ENCODE data around the gene NTRK1. TPM values are rescaled to one million over a fixed set of nuclear protein-coding genes. Genes with fewer than 3 reads are reported as not detected.
A peak's percentile ranks its signal among the peaks of the same experiment; 100 is the strongest.

Gene NTRK1
- total RNA-seq, 1 donor from 2014 or later, result 1.9 TPM

GRCh38 chr1:156814571-156815260 lies 45.9 kb upstream of the NTRK1 start:
- Histone ChIP-seq H3K4me3 (peak overlapping the region; percentile 56), H3K36me3 (no peaks in the 10 kb centered on the region), H3K9me3 (no peaks in the 10 kb centered on the region), H3K4me1 (peaks cover 28% of the 10 kb centered on the region), H3K27ac (peak overlapping the region; percentile 60), H3K27me3 (ENCODE audit: low read depth) (no peaks in the 10 kb centered on the region)
- DNase-seq (no peak), ATAC-seq (peak in 1 of 2 donors; percentile 21)
- intact Hi-C loops (cut with DNase I), result no loop called here
- TF ChIP-seq, protein P1, sequence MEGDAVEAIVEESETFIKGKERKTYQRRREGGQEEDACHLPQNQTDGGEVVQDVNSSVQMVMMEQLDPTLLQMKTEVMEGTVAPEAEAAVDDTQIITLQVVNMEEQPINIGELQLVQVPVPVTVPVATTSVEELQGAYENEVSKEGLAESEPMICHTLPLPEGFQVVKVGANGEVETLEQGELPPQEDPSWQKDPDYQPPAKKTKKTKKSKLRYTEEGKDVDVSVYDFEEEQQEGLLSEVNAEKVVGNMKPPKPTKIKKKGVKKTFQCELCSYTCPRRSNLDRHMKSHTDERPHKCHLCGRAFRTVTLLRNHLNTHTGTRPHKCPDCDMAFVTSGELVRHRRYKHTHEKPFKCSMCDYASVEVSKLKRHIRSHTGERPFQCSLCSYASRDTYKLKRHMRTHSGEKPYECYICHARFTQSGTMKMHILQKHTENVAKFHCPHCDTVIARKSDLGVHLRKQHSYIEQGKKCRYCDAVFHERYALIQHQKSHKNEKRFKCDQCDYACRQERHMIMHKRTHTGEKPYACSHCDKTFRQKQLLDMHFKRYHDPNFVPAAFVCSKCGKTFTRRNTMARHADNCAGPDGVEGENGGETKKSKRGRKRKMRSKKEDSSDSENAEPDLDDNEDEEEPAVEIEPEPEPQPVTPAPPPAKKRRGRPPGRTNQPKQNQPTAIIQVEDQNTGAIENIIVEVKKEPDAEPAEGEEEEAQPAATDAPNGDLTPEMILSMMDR (IDR thresholded peaks at IDR 0.05), result no peak

GRCh38 chr1:156815307-156815826 lies 45.3 kb upstream of the NTRK1 start:
- Histone ChIP-seq H3K27ac (peak overlapping the region; percentile 60), H3K4me3 (peak overlapping the region; percentile 56), H3K27me3 (ENCODE audit: low read depth) (no peaks in the 10 kb centered on the region), H3K36me3 (no peaks in the 10 kb centered on the region), H3K4me1 (peaks cover 28% of the 10 kb centered on the region), H3K9me3 (no peaks in the 10 kb centered on the region)
- intact Hi-C loops (cut with DNase I), result no loop called here
- ATAC-seq (peak; percentile 18 to 46), DNase-seq (no peak)
- TF ChIP-seq, protein P1 (IDR thresholded peaks at IDR 0.05), result no peak

GRCh38 chr1:156815961-156816422 lies 44.7 kb upstream of the NTRK1 start:
- H3K36me3 ChIP-seq, result no peaks in the 10 kb centered on the region
- DNase-seq (no peak), ATAC-seq (no peak)
- no peaks in the 10 kb centered on the region for H3K9me3 ChIP-seq
- intact Hi-C loops (cut with DNase I), result no loop called here
- peak overlapping the region; percentile 60 for H3K27ac ChIP-seq
- no peaks in the 10 kb centered on the region for H3K27me3 ChIP-seq (ENCODE audit: low read depth)
- TF ChIP-seq, protein P1 (IDR thresholded peaks at IDR 0.05), result no peak
- H3K4me3 ChIP-seq, result peak overlapping the region; percentile 56
- peaks cover 28% of the 10 kb centered on the region for H3K4me1 ChIP-seq

DNA sequence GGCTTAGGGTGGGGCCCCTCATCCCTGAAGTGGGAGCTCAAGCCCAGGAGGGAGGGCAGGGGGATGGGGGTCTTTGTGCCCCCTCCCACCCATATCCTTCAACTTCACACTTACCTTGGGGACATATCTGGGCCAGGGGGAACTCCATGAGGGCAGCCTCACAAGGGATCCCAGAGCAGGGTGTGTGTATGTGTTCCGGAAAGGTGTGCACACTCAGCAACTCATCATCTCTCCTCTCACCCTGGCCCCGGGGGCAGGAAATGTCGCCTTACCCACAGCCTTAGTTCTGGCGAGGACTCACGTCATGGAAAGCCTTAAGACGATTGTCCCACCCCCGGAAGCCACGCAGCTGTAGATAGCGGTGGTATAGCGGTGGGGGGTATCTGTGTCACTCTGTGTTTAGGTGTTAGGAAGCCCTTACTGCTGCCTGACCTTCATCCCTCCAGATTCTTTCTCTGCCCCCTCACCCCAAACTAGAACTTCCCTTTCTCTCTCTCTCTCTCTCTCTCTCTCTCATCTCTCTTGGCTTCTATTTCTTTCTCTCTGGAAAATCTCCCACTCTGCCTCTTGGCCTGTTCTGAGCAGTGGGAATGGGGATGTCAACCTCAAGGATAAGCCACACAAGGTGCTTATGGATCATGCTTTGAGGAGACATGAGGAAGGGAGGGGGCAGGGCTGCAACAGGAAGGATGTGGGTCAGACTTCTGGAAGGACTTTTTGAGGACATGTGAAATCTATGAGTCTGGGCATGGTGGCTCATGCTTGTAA lies 43.9 kb upstream of the NTRK1 start, which contains the start of gene SH2D2A:
SH2D2A (minus strand) TSS at position 288 of the 768 bp plus-strand sequence; CDS start at position 148, 140 bp downstream.
- ATAC-seq, result peak; percentile 65 to 80
- peak within 1 kb of the TSS; percentile 56 for H3K4me3 ChIP-seq
- intact Hi-C loops (cut with DNase I), result no loop called here

GRCh38 chr1:156821801-156822200 lies 38.9 kb upstream of the NTRK1 start:
- TF ChIP-seq, protein P1 (IDR thresholded peaks at IDR 0.05), result no peak
- H3K4me1 ChIP-seq, result peaks cover 3% of the 10 kb centered on the region
- no peaks in the 10 kb centered on the region for H3K9me3 ChIP-seq
- no peaks in the 10 kb centered on the region for H3K27me3 ChIP-seq (ENCODE audit: low read depth)
- no peak overlapping the region for H3K27ac ChIP-seq
- no peak overlapping the region for H3K4me3 ChIP-seq
- intact Hi-C loops (cut with DNase I), result no loop called here
- ATAC-seq (no peak), DNase-seq (no peak)
- H3K36me3 ChIP-seq, result no peaks in the 10 kb centered on the region

More for the DNA sequence above, 43.9 kb upstream of the NTRK1 start, which contains the start of gene SH2D2A:
- TF ChIP-seq, protein P1 (IDR thresholded peaks at IDR 0.05), result no peak
- peak; percentile 67 for DNase-seq
- no peaks in the 10 kb centered on the region for H3K27me3 ChIP-seq (ENCODE audit: low read depth)
- peaks cover 28% of the 10 kb centered on the region for H3K4me1 ChIP-seq
- H3K27ac ChIP-seq, result peak within 1 kb of the TSS; percentile 60
- H3K9me3 ChIP-seq, result no peaks in the 10 kb centered on the region
- H3K36me3 ChIP-seq, result no peaks in the 10 kb centered on the region

Measured in lower lobe of right lung (tissue), 2 donors.